K562 (cell line): ENCODE data around the gene NAA80. TPM values are rescaled to one million over a fixed set of nuclear protein-coding genes. Genes with fewer than 3 reads are reported as not detected.

Experiments used
- ATAC-seq: fragments of 200-7000 bp; cut with Tn5 transposase; 3 replicates; pipeline ENCODE4 v1.9.1; 2020; ENCODE audit warnings: moderate library complexity
- BruUV-seq: library from RNA; stranded (reverse); fragments of 400-500 nt; replicated peaks from 2 replicates; lab custom pipeline; 2021; lab: Mats Ljungman, UMichigan
- CTCF ChIA-PET: fragments of 300-600 bp; formaldehyde crosslinking; extraction: SDS; loops from one replicate; lab custom pipeline; 2021; ENCODE audit warnings: low intra/inter-chr PET ratio; lab: Yijun Ruan, JAX
- POLR2A ChIA-PET: fragments of 300-600, 350-650 bp; sonication (Branson Sonifier 250); formaldehyde crosslinking; extraction: SDS; loops from one replicate; lab custom pipeline; 2021; ENCODE audit warnings: antibody characterized with exemption, inconsistent platforms; lab: Yijun Ruan, JAX
- DNase-seq, 4 experiments: peaks; one replicate each; pipeline versions ENCODE4 v3.0.0 to v3.0.0-alpha.2; 2011 to 2018; ENCODE audit warnings: low spot score in 3 of 4, mixed read lengths in 3 of 4; ENCODE audit errors: extremely low read depth in 1 of 4
- FAIRE-seq: peaks from 2 replicates; lab custom pipeline; 2011; peaks lifted over from hg19 to GRCh38; lab: Jason Lieb, UNC
- H2AFZ ChIP-seq: 2 replicates; pipeline ENCODE4 v1.6.0; 2011; ENCODE audit warnings: low read depth, low read length, control low read depth, inconsistent platforms
- H3K27ac ChIP-seq: fragments of 200-600 bp; 3 replicates; pipeline ENCODE4 v1.8.0; 2011; ENCODE audit warnings: low read depth, mild to moderate bottlenecking, control low read depth, inconsistent platforms, low read length, moderate library complexity, mixed read lengths; ENCODE audit errors: extremely low read depth
- H3K27me3 ChIP-seq, 2 experiments: fragments of 300-600 bp in 1 of 2; 2 replicates in 1 of 2; 3 replicates in 1 of 2; pipeline versions ENCODE4 v1.6.0 to v1.8.0; 2011; ENCODE audit warnings: inconsistent platforms in 2 of 2, low read length in 2 of 2, mild to moderate bottlenecking in 1 of 2, mixed read lengths in 1 of 2, moderate library complexity in 1 of 2; ENCODE audit not compliant: control insufficient read depth in 2 of 2, insufficient read depth in 2 of 2
- H3K36me3 ChIP-seq: fragments of 300-600 bp; 3 replicates; pipeline ENCODE4 v1.8.0; 2011; ENCODE audit warnings: mild to moderate bottlenecking, low read length, inconsistent platforms; ENCODE audit not compliant: control insufficient read depth, insufficient read depth
- H3K4me1 ChIP-seq, 2 experiments: fragments of 200-600 bp in 1 of 2; replicated peaks in 1 of 2; 2 replicates in 1 of 2; 3 replicates in 1 of 2; pipeline versions ENCODE4 v1.5.1 to v1.8.0; 2011; ENCODE audit warnings: inconsistent platforms in 2 of 2, low read length in 2 of 2, mild to moderate bottlenecking in 1 of 2, mixed read lengths in 1 of 2, moderate library complexity in 1 of 2; ENCODE audit not compliant: control insufficient read depth in 2 of 2, insufficient read depth in 2 of 2
- H3K4me2 ChIP-seq: 2 replicates; pipeline ENCODE4 v1.6.1; 2011; ENCODE audit warnings: low read length, control low read depth, inconsistent platforms, mixed read lengths; ENCODE audit not compliant: insufficient read depth
- H3K4me3 ChIP-seq: fragments of 200-600 bp; sonication (generic), shearing (Covaris generic); 2 replicates; pipeline ENCODE4 v1.5.1; 2016; ENCODE audit warnings: control low read depth, inconsistent platforms
- H3K79me2 ChIP-seq: fragments of 200-600 bp; 3 replicates; pipeline ENCODE4 v1.8.0; 2011; ENCODE audit warnings: low read length, inconsistent platforms; ENCODE audit not compliant: control insufficient read depth, insufficient read depth
- H3K9ac ChIP-seq, 2 experiments: 2 replicates each; pipeline versions ENCODE4 v1.6.0 to v1.6.1; 2011; ENCODE audit warnings: low read depth in 2 of 2, low read length in 2 of 2, control low read depth in 1 of 2, inconsistent platforms in 1 of 2, mild to moderate bottlenecking in 1 of 2, mixed read lengths in 1 of 2; ENCODE audit not compliant: insufficient read depth in 1 of 2
- H3K9me1 ChIP-seq: one replicate; pipeline ENCODE4 v1.6.0; 2011; ENCODE audit warnings: inconsistent platforms, mild to moderate bottlenecking, low read length, moderate library complexity; ENCODE audit not compliant: control insufficient read depth, insufficient read depth
- H3K9me3 ChIP-seq: replicated peaks from 2 replicates; pipeline ENCODE4 v1.5.1; 2011; ENCODE audit warnings: low read depth, low read length, inconsistent platforms; ENCODE audit not compliant: control insufficient read depth, insufficient read depth
- H4K20me1 ChIP-seq: replicated peaks from 2 replicates; pipeline ENCODE4 v1.6.1; 2011; ENCODE audit warnings: low read length, inconsistent platforms, mixed read lengths; ENCODE audit not compliant: control insufficient read depth, insufficient read depth
- CGGBP1 ChIP-seq: fragments of 250-450 bp; sonication (Bioruptor Pico); IDR thresholded peaks from 2 replicates; pipeline ENCODE4 v1.9.0; 2021; ENCODE audit warnings: mild to moderate bottlenecking
- ETV5 ChIP-seq: sonication (generic); formaldehyde crosslinking; IDR thresholded peaks from 2 replicates; pipeline ENCODE4 v1.4.0; 2020; ENCODE audit warnings: low read depth, mild to moderate bottlenecking, missing genetic modification reagents
- IRF9 ChIP-seq: fragments of 450-650 bp; IDR thresholded peaks from 2 replicates; pipeline ENCODE4 v1.6.1; 2016; ENCODE audit warnings: missing biosample characterization, missing genetic modification characterization
- MTA1 ChIP-seq: fragments of 450-650 bp; IDR thresholded peaks from 2 replicates; pipeline ENCODE4 v1.6.1; 2017; ENCODE audit warnings: borderline replicate concordance
- TCF15 ChIP-seq: fragments of 250-450 bp; sonication (Bioruptor Pico); IDR thresholded peaks from 2 replicates; pipeline ENCODE4 v1.8.0; 2022; ENCODE audit warnings: moderate library complexity, mild to moderate bottlenecking, inconsistent platforms
- ZBTB33 ChIP-seq: sonication (generic); formaldehyde crosslinking; IDR thresholded peaks from 2 replicates; pipeline ENCODE4 v1.8.1; 2023; ENCODE audit warnings: mild to moderate bottlenecking, missing genetic modification reagents
- ZFP36 ChIP-seq: fragments of 150-350 bp; IDR thresholded peaks from 2 replicates; pipeline ENCODE4 v1.6.1; 2018; ENCODE audit warnings: low read length, low read depth; ENCODE audit not compliant: partially characterized antibody
- ZNF561 ChIP-seq: fragments of 450-650 bp; formaldehyde crosslinking; conservative IDR thresholded peaks from 2 replicates; pipeline ENCODE4 v1.4.0; 2020; ENCODE audit warnings: mild to moderate bottlenecking, moderate library complexity
- whole genome bisulfite sequencing: fragments of 100-300 bp; shearing (Covaris generic); methylation state at CpG from one replicate; pipeline ENCODE4 v1.1.6; 2016; ENCODE audit warnings: low coverage, mixed read lengths; ENCODE audit not compliant: insufficient coverage; ENCODE audit errors: missing lambda C conversion rate; 5-methylcytosine and 5-hydroxymethylcytosine counted together
- in situ Hi-C: fragments of 300-500 bp; cut with MboI; formaldehyde crosslinking; loops from 4 replicates; pipeline ENCODE4 v1.15.0; 2018; ENCODE audit warnings: inconsistent platforms, mixed read lengths
- intact Hi-C: fragments of 100-400 bp; cut with micrococcal nuclease; formaldehyde crosslinking; loops from 2 replicates; pipeline ENCODE4 v1.14.2; 2022
- polyA plus RNA-seq, 8 experiments: library from polyadenylated mRNA; depleted of rRNA in 4 of 8; stranded (reverse) in 5 of 8; unstranded in 3 of 8; fragments of >200 nt; fragmentation: Nextera tagmentation in 2 of 8; fragmentation: Illumina TruSeq in 1 of 8; extraction: Ambion mirVana in 2 of 8; extraction: Trizol in 1 of 8; gene quantifications; 2 replicates each; pipeline versions ENCODE4 v1.2.1 to v1.2.3, GENCODE V29; 2011 to 2014; ENCODE audit warnings: inconsistent platforms in 1 of 8, missing spikeins in 1 of 8
- total RNA-seq, 7 experiments: library from RNA; depleted of rRNA in 6 of 7; stranded (reverse); fragments of >200 nt in 6 of 7; fragmentation: Illumina TruSeq in 2 of 7; extraction: Trizol in 2 of 7; gene quantifications; 2 replicates each; pipeline versions ENCODE4 v1.2.1 to v1.2.3, GENCODE V29; 2011 to 2021; ENCODE audit warnings: low replicate concordance in 1 of 7

Gene NAA80
- total and polyA plus RNA-seq, 9 of the 15 experiments (the other 6 are each of a cell fraction or from before 2014, with no cell fraction given): 0.82 to 24.0 (median 8.6) TPM

- Histone ChIP-seq H3K9ac (no peak overlapping the region), H3K9me3 (no peaks in the 10 kb centered on the region), H3K9me1 (no peaks in the 10 kb centered on the region), H4K20me1 (no peaks in the 10 kb centered on the region; the same call in 1 of the 2 replicates), H3K27me3 (no peaks in the 10 kb centered on the region), H3K4me2 (no peak overlapping the region), H3K27ac (no peak overlapping the region), H3K79me2 (no peaks in the 10 kb centered on the region), H3K4me3 (no peak overlapping the region), H2AFZ (no peak overlapping the region), H3K4me1 (peaks cover 4 to 46% of the 10 kb centered on the region in 2 experiments; a peak in 3 of 5 replicates), H3K36me3 (no peaks in the 10 kb centered on the region)
- BruUV-seq: no TSS peak
- DNase-seq: no peak
- ChIA-PET CTCF (interaction anchor here (1.7 to 3.1 kb wide), 2 partner anchors 49 to 81 kb away, joined by 6 to 34 read pairs; no protein-coding TSS in a partner anchor), POLR2A (interaction anchor here (1.0 kb wide), 1 partner anchor 40 kb away, joined by 3 read pairs; no protein-coding TSS in a partner anchor)
- in situ Hi-C loops: no loop called here
- no peak for FAIRE-seq
- TF ChIP-seq CGGBP1: no peak
- TF ChIP-seq ETV5 (CRISPR knock-in tag): no peak
- TF ChIP-seq MTA1: no peak
- TF ChIP-seq ZFP36: no peak
- no peak for TF ChIP-seq IRF9
- TF ChIP-seq ZBTB33 (CRISPR knock-in tag): peak; percentile 59; the same call in 1 of the 2 replicates
- no peak for TF ChIP-seq ZNF561 (CRISPR knock-in tag)
- TF ChIP-seq TCF15 (CRISPR knock-in tag): no peak
- 59% methylated on average over 10 of the region's 65 CpGs for WGBS
- no peak for ATAC-seq
- intact Hi-C loops: no loop called here
Measured at GRCh38 chr3:50275141-50275995, 23.8 kb downstream of the NAA80 start.
